IPS DF 4.7 (cell line): Measurements from ENCODE around the gene TRNAU1AP.
"Not testable (repeated sequence)": the region's sequence is repeated elsewhere in the genome, so short reads cannot be mapped to it uniquely, and the experiment has no call there.

ENCODE experiments used
- DNase-seq: peaks from one replicate; pipeline ENCODE4 v3.0.0-alpha.2; 2013; ENCODE audit warnings: low spot score; ENCODE audit errors: extremely low read depth

The TRNAU1AP gene

DNA sequence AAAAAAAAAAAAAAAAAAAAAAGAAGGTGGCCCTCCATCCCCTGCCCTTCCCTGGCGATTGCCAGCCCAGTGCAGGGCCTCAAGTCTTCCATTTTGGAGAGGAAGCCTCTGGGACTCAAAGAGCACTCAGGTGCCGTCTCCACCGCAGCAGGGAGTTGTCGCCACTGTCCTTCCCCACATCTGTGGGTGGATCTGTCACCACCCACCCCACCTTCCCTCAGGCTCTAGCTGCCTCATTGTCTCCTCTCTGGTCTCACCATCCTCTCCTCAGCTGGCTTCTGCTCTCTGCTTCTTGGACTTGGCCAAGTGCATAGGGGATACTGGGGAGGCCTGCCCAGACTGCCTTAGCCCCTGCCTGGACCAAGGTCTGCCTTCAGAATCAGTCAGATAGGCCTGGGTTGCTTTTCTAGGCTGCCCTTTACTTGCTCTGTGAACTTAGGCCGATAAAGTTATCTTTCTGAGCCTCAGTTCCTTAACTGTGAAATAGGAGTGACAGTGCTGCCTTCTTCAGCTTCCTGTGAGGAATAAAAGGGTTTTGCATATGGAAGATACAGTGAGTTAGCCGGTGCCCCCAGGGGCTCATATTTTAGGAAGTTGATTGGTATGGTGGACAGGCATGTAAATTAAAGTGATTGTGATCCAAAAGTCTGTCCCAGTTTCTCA, 31.3 kb upstream of the TRNAU1AP start:
- DNase-seq = no peak

DNA sequence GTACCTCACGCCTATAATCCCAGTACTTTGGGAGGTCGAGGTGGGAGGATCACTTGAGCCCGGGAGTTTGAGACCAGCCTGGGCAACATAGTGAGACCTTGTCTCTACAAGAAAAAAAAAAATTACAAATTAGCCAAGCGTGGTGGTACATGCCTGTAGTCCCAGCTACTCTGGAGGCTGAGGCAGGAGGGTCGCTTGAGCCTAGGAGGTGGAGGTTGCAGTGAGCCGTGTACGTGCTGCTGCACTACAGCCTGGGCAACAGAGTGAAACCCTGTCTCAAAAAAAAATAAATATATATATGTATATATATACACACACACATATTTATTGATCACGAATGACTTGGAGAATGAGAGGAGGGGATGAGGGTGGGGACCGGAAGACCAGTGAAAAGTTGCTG, 30.3 kb upstream of the TRNAU1AP start:
- DNase-seq = not testable (repeated sequence)

DNA sequence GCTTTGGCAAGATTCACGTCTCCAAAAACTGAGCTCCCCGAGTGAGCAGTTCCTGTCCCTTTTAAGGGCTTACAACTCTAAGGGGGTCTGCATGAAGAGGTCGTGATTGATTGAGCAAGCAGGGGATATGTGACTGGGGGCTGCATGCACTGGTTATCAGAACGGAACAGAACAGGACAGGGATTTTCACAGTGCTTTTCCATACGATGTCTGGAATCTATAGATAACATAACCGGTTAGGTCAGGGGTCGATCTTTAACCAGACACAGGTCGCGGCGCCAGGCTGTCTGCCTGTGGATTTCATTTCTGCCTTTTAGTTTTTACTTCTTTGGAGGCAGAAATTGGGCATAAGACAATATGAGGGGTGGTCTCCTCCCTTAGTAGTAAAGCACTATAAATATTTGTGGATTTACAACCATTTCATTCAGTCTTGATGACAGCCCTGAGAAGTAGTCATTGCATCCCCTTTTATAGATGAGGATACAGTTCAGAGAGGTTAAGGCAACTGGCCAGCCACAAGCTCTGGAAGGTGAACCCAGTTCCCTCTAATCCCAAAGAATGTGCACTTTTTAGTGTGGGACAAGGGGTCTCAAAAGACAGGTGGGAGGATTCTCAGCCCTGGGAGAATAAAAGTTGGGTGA, 27.8 kb upstream of the TRNAU1AP start:
- DNase-seq = not testable (repeated sequence)

DNA sequence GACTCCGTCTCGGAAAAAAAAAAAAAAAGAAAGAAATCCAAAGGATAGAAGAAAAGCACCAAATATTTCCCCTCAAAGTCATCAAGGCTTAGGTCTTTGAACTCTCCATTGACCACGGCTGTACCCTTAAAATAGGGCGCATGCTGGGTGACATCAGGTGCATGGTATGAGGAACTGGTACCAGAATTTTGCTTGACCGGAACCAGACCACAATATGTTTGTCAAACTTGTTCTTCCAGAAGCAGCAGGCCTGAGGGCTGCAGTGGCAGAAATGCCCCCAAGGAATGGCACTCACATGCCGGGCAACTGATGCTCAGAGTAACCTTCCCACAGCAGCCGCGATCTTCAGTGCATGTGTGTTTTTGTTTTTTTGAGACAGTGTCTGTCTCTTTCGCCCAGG, 26.0 kb upstream of the TRNAU1AP start:
- DNase-seq = no peak

DNA sequence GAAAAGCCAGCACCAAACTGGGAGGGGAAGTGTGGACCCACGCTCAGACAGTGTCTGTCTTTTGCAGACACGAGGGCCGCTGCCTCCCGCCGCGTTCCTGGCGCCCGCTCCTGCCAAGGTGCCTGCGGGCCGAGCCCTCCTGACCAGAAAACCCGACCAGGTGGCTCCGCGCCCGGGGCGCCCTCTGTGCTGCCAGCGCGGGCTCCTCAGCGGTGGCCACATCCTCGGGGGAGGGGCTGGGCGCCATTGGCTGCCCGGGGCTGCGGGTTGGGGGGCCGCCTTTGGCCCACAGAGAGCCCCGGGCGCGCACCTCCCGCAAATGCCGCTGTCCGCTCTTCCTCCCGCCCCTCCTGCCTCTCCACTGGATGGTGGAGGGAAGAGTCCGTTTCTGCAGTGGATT, 22.4 kb upstream of the TRNAU1AP start:
- DNase-seq = no peak

DNA sequence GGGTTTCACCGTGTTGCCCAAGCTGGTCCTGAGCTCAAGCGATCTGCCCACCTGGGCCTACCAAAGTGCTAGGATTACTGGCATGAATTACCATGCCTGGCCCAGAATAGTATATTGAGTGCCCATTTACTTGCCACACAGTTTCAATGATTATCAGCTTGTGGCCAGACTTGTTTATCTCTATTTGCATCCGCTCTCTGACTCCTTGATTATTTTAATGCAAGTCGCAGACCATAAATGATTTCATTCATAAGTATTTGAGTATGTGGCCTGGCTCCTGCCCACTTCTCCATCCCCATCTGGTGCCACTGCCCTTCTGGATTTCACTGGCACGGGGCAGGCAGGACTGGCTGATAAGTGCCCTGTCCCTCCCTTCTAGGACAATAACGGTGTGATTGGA, 18.2 kb upstream of the TRNAU1AP start:
- DNase-seq = no peak

DNA sequence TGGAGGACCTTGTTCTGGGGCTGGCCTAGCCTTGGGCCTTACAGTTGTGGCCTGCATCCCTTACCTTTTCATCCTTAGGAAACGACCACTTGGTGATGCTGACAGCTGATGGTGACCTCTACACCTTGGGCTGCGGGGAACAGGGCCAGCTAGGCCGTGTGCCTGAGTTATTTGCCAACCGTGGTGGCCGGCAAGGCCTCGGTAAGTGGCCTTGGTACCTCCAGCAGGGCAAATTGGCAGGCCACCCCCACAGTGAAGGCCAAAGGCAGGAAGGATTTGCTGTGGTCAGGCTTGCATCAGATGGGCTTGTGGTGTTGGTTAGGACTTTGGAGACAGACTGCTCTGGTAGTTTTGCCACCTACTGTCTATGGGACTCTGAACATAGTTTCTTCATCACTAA, 17.7 kb upstream of the TRNAU1AP start:
- no peak for DNase-seq

DNA sequence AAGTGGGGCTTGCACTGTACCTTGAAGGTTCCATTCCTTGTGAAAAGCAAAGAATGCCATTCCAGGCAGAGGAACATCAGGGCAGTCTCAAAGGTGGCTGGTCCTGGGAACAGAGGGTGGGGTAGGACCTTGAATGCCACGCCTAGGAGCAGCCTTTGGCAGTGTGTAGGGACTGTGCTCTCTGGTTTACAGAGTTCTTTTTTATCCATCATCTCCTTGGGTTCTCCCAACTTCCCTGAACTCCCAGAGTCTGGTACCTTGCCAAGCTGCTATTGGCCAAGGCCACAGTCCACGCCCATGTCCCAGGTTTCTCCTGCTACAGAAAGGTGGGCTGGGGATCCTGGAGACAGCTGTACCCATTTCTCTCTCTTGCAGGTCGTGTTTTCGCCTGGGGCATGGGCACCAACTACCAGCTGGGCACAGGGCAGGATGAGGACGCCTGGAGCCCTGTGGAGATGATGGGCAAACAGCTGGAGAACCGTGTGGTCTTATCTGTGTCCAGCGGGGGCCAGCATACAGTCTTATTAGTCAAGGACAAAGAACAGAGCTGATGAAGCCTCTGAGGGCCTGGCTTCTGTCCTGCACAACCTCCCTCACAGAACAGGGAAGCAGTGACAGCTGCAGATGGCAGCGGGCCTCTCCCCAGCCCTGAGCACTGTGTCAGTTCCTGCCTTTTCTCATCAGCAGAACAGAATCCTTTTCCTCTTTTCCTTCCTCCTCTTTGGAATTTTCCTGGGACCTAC, 15.3 kb upstream of the TRNAU1AP start:
- DNase-seq = no peak

DNA sequence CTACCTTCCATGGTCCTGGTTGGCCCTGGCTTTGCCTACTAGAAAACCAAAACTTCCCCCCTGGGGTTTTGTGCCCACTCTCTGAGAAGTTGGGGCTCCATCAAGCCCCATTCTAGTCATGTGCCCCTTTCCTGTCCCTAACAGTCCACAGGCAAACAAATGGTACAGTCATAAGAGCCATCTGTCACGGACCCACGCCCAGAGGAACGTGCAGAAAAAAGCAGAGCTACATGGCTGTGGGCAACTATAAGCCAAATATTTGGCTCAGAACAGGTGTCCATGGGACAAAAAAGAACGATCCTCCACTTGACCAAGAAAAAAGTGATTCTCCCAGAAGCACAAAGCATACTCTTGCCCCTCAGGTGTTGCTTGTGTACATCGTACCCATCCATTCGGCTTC, 14.6 kb upstream of the TRNAU1AP start:
- no peak for DNase-seq

DNA sequence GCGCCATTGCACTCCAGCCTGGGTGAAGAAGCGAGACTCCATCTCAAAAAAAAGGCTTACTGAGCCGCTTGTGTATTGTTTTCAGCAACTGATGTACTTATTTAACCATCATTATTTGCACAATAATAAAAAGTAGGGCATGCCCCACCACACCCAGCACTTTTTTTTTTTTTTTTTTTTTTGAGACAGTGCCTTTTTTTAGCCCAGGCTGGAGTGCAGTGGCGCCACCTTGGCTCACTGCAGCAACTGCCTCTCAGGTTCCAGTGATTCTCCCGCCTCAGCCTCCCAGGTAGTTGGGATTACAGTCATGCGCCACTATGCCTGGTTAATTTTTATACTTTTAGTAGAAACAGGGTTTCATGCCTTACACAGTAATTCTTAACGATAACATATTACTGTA, 12.2 kb upstream of the TRNAU1AP start:
- DNase-seq = no peak

DNA sequence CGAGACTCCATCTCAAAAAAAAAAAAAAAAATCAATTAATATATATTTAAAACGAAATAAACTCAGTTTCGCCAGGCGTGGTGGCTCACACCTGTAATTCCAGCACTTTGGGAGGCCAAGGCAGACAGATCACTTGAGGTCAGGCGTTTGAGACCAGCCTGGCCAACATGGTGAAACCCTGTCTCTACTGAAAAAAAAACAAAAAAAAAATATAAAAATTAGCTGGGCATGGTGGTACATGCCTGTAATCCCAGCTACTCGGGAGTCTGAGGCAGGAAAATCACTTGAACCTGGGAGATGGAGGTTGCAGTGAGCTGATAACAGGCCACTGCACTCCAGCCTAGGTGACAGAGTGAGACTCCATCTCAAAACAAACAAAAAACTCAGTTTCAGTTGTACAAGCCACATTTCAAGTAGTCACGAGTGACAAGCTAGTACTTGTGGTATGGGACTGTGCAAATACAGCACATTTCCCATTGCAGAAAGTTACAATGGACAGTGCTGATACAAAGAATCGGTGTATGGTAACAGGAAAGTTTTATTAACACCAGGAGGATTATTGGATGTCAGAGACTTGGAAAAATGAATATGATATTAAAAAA, 11.4 kb upstream of the TRNAU1AP start:
- DNase-seq = not testable (repeated sequence)

DNA sequence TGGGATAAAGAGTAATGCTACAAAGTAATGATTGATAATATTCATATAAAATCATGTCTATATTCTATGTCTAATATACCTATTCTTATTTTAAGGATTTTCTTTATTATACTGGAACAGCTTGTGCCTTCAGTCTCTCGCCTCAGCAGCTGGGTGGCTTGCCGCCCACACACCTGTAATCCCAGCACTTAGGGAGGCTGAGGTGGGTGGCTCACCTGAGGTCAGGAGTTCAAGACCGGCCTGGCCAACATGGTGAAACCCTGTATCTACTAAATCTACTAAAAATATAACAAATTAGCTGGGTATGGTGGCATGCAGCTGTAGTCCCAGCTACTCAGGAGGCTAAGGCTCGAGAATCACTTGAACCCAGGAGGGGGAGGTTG, 7.6 kb upstream of the TRNAU1AP start:
- no peak for DNase-seq

DNA sequence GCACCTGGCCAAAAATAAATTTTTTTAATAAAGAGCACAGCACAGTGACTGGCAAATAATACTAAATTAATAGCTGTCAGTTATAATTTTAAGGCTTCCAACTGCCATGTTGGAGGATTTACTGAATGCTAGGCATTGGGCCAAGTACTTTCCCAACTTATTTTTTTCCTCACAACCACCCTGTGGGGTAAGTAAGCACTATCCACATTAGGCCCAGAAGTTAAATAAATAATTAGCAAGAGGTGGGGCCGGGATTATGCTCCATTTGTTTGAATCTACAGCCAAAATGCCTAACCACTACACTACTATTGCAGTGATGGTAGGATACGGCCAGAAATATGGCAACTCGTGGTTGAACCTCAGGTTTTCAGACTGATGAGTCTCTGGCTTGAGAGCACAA, 4.6 kb upstream of the TRNAU1AP start:
- no peak for DNase-seq

DNA sequence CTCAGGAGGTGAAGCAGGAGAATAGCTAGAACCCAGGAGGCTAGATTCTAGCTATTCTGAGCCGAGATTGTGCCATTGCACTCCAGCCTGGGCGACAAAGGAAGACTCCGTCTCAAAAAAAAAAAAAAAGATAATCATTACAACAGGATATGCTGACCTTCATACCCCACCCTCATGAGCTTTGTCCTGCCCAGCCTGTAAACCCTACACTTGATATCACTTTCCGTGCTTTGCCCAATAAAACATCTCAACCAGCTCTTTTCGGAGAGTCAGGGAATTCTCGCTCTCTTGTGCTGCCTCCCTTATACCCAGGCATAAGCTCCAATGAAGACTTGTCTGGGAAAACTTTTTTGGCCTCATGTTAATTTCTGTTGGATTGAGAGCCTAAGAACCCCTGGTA, 1.5 kb upstream of the TRNAU1AP start:
- DNase-seq = no peak

DNA sequence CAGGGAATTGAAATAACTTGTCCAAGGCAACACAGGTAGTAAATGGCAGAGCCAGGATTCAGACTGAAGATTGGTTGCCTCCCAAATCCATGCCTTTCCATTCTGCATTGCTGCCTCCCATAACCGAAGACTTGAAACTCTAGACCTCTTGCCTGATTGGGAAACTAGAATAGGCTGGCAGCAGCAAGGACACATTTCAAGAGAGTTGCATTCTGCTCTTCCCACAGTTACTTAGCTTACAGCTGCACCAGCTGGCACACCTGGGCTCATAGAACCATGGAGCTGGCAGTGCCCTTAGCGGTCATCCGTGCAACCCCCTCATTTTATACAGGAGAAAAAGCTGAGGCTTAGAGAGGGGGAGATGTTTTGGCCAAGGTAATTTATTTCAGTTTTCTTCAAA, 8.0 kb downstream of the TRNAU1AP start:
- DNase-seq = no peak

DNA sequence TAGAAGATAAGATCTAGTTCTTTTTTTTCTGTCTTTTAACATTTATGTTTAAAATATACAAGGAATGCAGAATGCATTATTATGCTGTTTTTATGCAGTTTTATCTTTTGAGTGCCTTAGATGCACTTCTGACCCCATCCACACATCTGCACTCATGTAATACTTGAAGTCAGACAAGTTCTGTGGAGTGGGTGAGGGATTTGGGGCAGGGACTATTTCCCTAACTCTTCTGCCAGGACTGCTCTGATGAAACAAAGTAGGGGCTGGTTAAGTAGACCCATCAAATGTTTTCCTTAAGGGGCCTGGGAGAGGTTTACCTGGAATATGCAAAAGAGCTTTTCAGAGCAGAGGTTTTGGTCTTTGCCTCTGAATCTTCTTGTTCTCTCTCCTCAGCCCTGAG, 11.4 kb downstream of the TRNAU1AP start:
- no peak for DNase-seq

DNA sequence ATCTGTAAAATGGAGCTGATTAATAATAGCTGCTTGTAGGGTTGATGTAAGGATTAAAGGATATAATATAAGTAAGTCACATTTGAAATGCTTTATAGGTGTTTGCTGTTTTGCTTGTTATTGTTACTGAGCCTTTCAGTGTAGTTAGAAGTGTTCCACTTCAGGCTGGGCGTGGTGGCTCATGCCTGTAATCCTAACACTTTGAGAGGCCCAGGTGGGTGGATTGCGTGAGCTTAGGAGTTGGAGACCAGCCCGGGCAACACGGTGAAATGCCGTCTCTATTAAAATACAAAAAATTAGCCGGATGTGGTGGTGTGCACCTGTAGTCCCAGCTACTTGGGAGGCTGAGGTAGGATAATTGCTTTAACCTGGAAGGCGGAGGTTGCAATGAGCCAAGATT, 12.2 kb downstream of the TRNAU1AP start:
- no peak for DNase-seq

DNA sequence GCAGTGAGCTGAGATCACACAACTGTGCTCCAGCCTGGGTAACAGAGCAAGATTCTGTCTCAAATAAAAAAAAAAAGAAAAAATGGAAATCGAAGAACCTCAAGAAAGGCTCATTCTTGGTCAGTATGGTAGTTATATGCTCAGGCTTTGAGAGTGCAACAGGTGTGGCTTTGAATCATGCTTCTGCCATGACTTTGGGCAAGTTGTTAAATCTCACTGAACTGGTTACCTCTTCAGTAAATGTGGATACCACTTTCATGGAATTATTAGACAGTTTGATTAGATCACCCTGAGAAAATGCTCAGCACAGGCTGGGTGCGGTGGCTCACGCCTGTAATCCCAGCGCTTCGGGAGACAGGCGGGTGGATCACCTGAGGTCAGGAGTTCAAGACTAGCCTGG, 12.8 kb downstream of the TRNAU1AP start:
- no peak for DNase-seq

DNA sequence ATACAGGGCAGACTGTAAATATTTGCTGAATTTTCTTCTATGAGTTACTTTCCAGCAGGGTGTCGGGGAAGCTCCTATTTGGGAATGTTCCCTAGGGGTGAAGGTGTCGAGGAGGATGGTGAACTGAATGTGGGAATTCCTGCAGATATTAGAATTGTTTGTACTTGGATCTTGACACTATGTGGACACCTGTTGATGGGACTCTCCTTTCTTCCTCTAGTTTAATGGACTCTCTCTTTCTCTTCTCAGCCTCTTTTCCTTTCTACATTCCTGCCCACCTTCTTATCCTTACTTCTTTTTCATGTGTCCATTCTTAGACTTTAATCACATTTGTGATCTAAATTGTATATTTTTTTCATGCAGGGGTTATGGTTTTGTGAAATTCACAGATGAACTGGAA, 14.0 kb downstream of the TRNAU1AP start:
- no peak for DNase-seq

DNA sequence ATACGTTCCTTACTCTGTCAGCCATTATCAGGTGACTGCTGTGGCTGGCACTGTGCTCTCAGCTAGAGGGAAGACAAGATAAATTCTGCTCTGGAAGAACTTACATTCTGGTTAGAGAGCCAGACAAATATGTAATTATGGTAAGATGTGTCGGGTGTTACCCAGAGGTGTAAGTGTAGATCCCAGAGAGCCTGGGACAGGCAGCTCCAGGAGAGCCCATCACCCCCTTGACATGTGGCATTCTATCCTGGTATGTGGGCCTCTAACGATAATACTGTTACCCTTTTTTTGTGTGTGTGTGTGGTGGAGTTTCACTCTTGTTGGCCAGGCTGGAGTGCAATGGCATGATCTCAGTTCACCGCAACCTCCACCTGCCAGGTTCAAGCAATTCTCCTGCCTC, 19.0 kb downstream of the TRNAU1AP start:
- DNase-seq = no peak

DNA sequence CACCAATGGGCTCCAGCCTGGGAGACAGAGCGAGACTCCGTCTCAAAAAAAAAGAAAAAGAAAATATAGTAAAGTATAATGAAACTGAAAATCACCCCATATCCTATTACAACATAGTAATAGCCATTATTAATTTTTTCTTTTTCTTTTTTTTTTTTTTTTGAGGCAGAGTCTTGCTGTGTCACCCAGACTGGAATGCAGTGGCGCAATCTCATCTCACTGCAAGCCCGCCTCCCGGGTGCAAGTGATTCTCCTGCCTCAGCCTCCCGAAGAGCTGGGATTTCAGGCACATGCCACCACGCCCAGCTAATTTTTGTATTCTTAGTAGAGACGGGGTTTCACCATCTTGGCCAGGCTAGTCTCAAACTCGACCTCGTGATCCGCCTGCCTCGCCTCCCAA, 20.0 kb downstream of the TRNAU1AP start:
- not testable (repeated sequence) for DNase-seq

DNA sequence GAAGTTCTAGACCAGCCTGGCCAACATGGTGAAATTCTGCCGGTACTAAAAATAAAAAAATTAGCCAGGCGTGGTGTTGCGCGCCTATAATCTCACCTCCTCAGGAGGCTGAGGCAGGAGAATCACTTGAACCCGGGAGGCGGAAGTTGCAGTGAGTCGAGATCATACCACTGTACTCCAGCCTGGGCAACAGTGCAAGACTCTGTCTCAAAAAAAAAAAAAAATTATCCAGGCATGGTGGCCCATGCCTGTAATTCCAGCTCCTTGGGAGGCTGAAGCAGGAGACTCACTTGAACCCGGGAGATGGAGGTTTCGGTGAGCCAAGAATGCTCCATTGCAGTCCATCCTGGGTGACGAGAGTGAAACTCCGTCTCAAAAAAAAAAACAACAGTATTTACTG, 20.7 kb downstream of the TRNAU1AP start:
- DNase-seq = no peak
